Putamen (tissue), 1 donor: ENCODE measurements around the gene WRAP73.

ENCODE experiments used
- DNase-seq: peaks from one replicate; pipeline ENCODE4 v3.0.0-alpha.2; 2016; ENCODE audit warnings: low spot score

The WRAP73 gene

GRCh38 chr1:3646596-3646995 lies 3.3 kb downstream of the WRAP73 start:
- no peak for DNase-seq

GRCh38 chr1:3645666-3646355 lies 4.1 kb downstream of the WRAP73 start:
- DNase-seq: no peak

- no peak for DNase-seq
Measured at GRCh38 chr1:3645247-3645646, 4.7 kb downstream of the WRAP73 start.

- DNase-seq: no peak
Measured at GRCh38 chr1:3644273-3644672, 5.6 kb downstream of the WRAP73 start.

GRCh38 chr1:3642919-3643675 lies 6.8 kb downstream of the WRAP73 start:
- DNase-seq: no peak

- DNase-seq: no peak
Measured at GRCh38 chr1:3641816-3642215, 8.1 kb downstream of the WRAP73 start.

- DNase-seq: no peak
Measured at GRCh38 chr1:3641046-3641760, 8.7 kb downstream of the WRAP73 start.

GRCh38 chr1:3640121-3640837 lies 9.6 kb downstream of the WRAP73 start:
- no peak for DNase-seq

GRCh38 chr1:3639397-3639911 lies 10.4 kb downstream of the WRAP73 start:
- no peak for DNase-seq

- no peak for DNase-seq
Measured at GRCh38 chr1:3638676-3639075, 11.2 kb downstream of the WRAP73 start.

GRCh38 chr1:3638027-3638426 lies 11.9 kb downstream of the WRAP73 start:
- DNase-seq: no peak

- no peak for DNase-seq
Measured at GRCh38 chr1:3636531-3636930, 13.4 kb downstream of the WRAP73 start.

GRCh38 chr1:3636080-3636479 lies 13.8 kb downstream of the WRAP73 start:
- no peak for DNase-seq

GRCh38 chr1:3634059-3634800 lies 15.7 kb downstream of the WRAP73 start:
- DNase-seq: no peak

GRCh38 chr1:3633344-3634058 lies 16.4 kb downstream of the WRAP73 start:
- DNase-seq: no peak

- no peak for DNase-seq
Measured at GRCh38 chr1:3632716-3633343, 17.1 kb downstream of the WRAP73 start.

GRCh38 chr1:3632298-3632697 lies 17.6 kb downstream of the WRAP73 start:
- DNase-seq: no peak

GRCh38 chr1:3631320-3632260 lies 18.3 kb downstream of the WRAP73 start:
- DNase-seq: no peak

GRCh38 chr1:3630914-3631313 lies 19.0 kb downstream of the WRAP73 start:
- no peak for DNase-seq
